Measurements from ENCODE around the gene CYB5A. TPM values are rescaled to one million over a fixed set of nuclear protein-coding genes. Genes with fewer than 3 reads are reported as not detected.

CYB5A gene
- total RNA-seq, 1 donor from 2014 or later, result 213 TPM

- Mint-ChIP-seq H3K36me3 (ENCODE audit: insufficient read depth) (no peaks in the 10 kb centered on the region), H3K27me3 (no peaks in the 10 kb centered on the region), H3K4me1 (ENCODE audit: low read depth) (peaks cover 22% of the 10 kb centered on the region), H3K9me3 (ENCODE audit: low read depth) (peaks cover 3% of the 10 kb centered on the region), H3K27ac (peak overlapping the region; percentile 24), H3K4me3 (ENCODE audit: low read depth) (peak overlapping the region; percentile 32)
- no peak for DNase-seq (ENCODE audit: low spot score, unreplicated experiment)
- no peak for TF ChIP-seq CTCF (IDR thresholded peaks at IDR 0.05; ENCODE audit: unreplicated experiment)
Observed at GRCh38 chr18:74242438-74243096, 49.2 kb downstream of the CYB5A start.

DNA sequence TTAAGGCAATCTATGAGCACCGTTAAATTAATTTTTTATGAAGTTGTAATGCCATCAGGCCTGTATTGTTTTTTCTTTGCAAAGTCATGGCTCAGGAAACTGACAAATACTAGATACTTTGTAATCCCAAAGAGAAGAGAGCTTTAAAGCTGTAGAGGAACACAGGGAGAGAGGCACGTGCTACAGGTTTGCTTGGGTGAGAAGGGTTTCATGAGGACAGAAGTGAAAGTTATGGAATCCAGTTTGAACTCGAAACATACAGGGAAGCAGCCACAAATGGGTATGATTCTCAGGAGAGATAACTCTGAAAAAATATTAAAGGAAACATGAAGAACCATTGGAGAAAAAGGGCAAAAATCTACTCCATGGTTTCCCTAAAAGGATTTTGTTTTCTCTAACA lies 49.8 kb downstream of the CYB5A start:
- Mint-ChIP-seq H3K9me3 (ENCODE audit: low read depth) (peaks cover 3% of the 10 kb centered on the region), H3K36me3 (ENCODE audit: insufficient read depth) (no peaks in the 10 kb centered on the region), H3K27me3 (no peaks in the 10 kb centered on the region), H3K27ac (peak overlapping the region; percentile 24), H3K4me3 (ENCODE audit: low read depth) (no peak overlapping the region), H3K4me1 (ENCODE audit: low read depth) (peaks cover 22% of the 10 kb centered on the region)
- no peak for TF ChIP-seq CTCF (IDR thresholded peaks at IDR 0.05; ENCODE audit: unreplicated experiment)
- DNase-seq (ENCODE audit: low spot score, unreplicated experiment), result no peak

- H3K27me3 Mint-ChIP-seq, result no peaks in the 10 kb centered on the region
- DNase-seq (ENCODE audit: low spot score, unreplicated experiment), result no peak
- H3K4me3 Mint-ChIP-seq (ENCODE audit: low read depth), result no peak overlapping the region
- TF ChIP-seq CTCF (IDR thresholded peaks at IDR 0.05; ENCODE audit: unreplicated experiment), result no peak
- H3K27ac Mint-ChIP-seq, result no peak overlapping the region
- peaks cover 22% of the 10 kb centered on the region for H3K4me1 Mint-ChIP-seq (ENCODE audit: low read depth)
- H3K36me3 Mint-ChIP-seq (ENCODE audit: insufficient read depth), result no peaks in the 10 kb centered on the region
- H3K9me3 Mint-ChIP-seq (ENCODE audit: low read depth), result peaks cover 3% of the 10 kb centered on the region
Observed at GRCh38 chr18:74241426-74241825, 50.3 kb downstream of the CYB5A start.

- TF ChIP-seq CTCF (IDR thresholded peaks at IDR 0.05; ENCODE audit: unreplicated experiment), result no peak
- H3K9me3 Mint-ChIP-seq (ENCODE audit: low read depth), result peaks cover 3% of the 10 kb centered on the region
- H3K4me1 Mint-ChIP-seq (ENCODE audit: low read depth), result peaks cover 32% of the 10 kb centered on the region
- DNase-seq (ENCODE audit: low spot score, unreplicated experiment), result no peak
- H3K27me3 Mint-ChIP-seq, result no peaks in the 10 kb centered on the region
- H3K4me3 Mint-ChIP-seq (ENCODE audit: low read depth), result no peak overlapping the region
- no peaks in the 10 kb centered on the region for H3K36me3 Mint-ChIP-seq (ENCODE audit: insufficient read depth)
- H3K27ac Mint-ChIP-seq, result no peak overlapping the region
Observed at GRCh38 chr18:74239567-74239966, 52.2 kb downstream of the CYB5A start.

DNA sequence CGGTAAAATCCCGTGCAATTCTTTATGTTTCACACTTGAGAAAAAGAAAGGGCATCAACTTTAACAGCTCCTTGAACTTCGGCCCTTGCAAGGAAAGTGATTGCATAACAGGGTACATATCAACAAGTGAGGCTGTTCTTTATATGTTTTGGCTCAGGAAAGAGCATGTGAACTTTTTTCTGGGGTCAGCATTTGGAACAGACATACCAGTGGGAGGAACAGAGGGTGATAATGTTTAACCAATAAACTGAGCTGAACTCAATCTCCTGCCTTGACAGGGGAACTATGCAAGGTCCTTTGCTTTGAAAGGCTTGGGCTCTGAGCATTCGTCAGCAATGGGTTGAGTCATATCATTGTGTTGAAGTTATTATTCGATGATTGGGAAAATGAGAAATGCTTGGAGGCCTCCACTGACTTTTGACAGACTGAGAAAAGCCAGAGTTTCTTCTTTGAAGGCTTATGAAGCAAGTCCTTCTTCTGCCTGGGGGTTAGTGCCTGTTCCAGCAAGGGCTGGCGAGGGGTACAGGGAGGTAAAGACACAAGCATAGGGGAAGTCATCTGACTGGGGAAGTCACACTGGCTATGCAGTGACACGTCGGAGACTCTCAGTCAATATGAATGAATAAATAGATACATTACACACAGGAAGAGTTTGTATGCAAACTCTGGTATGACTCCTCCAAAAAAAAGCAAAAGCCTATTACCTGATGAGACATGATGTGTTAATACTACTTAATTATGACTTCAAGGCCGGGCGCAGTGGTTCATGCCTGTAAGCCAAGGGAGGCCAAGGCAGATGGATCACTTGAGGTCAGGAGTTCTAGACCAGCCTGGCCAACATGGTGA lies 57.2 kb downstream of the CYB5A start:
- Mint-ChIP-seq H3K4me3 (ENCODE audit: low read depth) (no peak overlapping the region), H3K27ac (peak overlapping the region; percentile 53), H3K27me3 (no peaks in the 10 kb centered on the region), H3K36me3 (ENCODE audit: insufficient read depth) (no peaks in the 10 kb centered on the region), H3K4me1 (ENCODE audit: low read depth) (peaks cover 23% of the 10 kb centered on the region), H3K9me3 (ENCODE audit: low read depth) (no peaks in the 10 kb centered on the region)
- TF ChIP-seq CTCF (IDR thresholded peaks at IDR 0.05; ENCODE audit: unreplicated experiment), result no peak
- no peak for DNase-seq (ENCODE audit: low spot score, unreplicated experiment)
